Measurements from ENCODE around the gene MIGA1. TPM values are rescaled to one million over a fixed set of nuclear protein-coding genes. Genes with fewer than 3 reads are reported as not detected.
"Not testable (repeated sequence)": the region's sequence is repeated elsewhere in the genome, so short reads cannot be mapped to it uniquely, and the experiment has no call there.

The MIGA1 gene
- total RNA-seq, 1 donor from 2014 or later: 8.4 TPM

DNA sequence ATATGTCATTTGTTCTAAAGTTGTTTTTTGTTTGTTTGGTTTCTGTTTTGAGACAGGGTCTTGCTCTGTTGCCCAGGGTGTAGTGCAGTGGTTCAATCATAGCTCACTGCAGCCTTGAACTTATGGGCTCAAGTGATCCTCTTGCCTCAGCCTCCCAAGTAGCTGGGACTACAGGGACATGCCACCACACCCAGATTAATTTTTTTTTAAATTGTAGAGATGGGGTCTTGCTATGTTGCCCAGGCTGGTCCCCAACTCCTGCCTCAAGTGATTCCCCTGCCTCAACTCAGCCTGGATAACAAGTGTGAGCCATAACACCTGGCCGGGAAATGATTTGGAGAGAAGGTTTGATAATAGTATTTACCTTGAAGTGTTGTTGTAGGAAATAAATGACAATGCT is 127.2 kb downstream of the MIGA1 start:
- intact Hi-C loops (cut with micrococcal nuclease): no loop called here
- no peak overlapping the region for H3K4me3 Mint-ChIP-seq (ENCODE audit: low read depth)
- H3K36me3 Mint-ChIP-seq (ENCODE audit: low read depth): no peaks in the 10 kb centered on the region
- H3K27me3 Mint-ChIP-seq (ENCODE audit: low read depth): peaks cover 3% of the 10 kb centered on the region
- H3K9me3 Mint-ChIP-seq: no peaks in the 10 kb centered on the region
- no peak for DNase-seq (ENCODE audit: low spot score)
- no peaks in the 10 kb centered on the region for H3K4me1 Mint-ChIP-seq (ENCODE audit: low read depth)
- H3K27ac Mint-ChIP-seq: no peak overlapping the region

GRCh38 chr1:77910116-77910515 is 130.7 kb downstream of the MIGA1 start:
- no peaks in the 10 kb centered on the region for H3K36me3 Mint-ChIP-seq (ENCODE audit: low read depth)
- H3K4me3 Mint-ChIP-seq (ENCODE audit: low read depth): no peak overlapping the region
- no peaks in the 10 kb centered on the region for H3K9me3 Mint-ChIP-seq
- peaks cover 6% of the 10 kb centered on the region for H3K27me3 Mint-ChIP-seq (ENCODE audit: low read depth)
- no peak overlapping the region for H3K27ac Mint-ChIP-seq
- intact Hi-C loops (cut with micrococcal nuclease): no loop called here
- no peaks in the 10 kb centered on the region for H3K4me1 Mint-ChIP-seq (ENCODE audit: low read depth)
- no peak for DNase-seq (ENCODE audit: low spot score)

- H3K27ac Mint-ChIP-seq; H3K4me1 Mint-ChIP-seq (ENCODE audit: low read depth); DNase-seq (ENCODE audit: low spot score); H3K36me3 Mint-ChIP-seq (ENCODE audit: low read depth); H3K9me3 Mint-ChIP-seq; intact Hi-C loops (cut with micrococcal nuclease); H3K4me3 Mint-ChIP-seq (ENCODE audit: low read depth): not testable (repeated sequence)
- H3K27me3 Mint-ChIP-seq (ENCODE audit: low read depth): peaks cover 13% of the 10 kb centered on the region
Observed at GRCh38 chr1:77918918-77919317, 139.5 kb downstream of the MIGA1 start.

GRCh38 chr1:77925518-77925917 is 146.1 kb downstream of the MIGA1 start:
- Mint-ChIP-seq H3K4me1 (ENCODE audit: low read depth) (peaks cover 14% of the 10 kb centered on the region), H3K4me3 (ENCODE audit: low read depth) (no peak overlapping the region), H3K27me3 (ENCODE audit: low read depth) (peaks cover under 1% of the 10 kb centered on the region), H3K9me3 (no peaks in the 10 kb centered on the region), H3K27ac (no peak overlapping the region), H3K36me3 (ENCODE audit: low read depth) (peaks cover 6% of the 10 kb centered on the region)
- intact Hi-C loops (cut with micrococcal nuclease): no loop called here
- DNase-seq (ENCODE audit: low spot score): no peak

DNA sequence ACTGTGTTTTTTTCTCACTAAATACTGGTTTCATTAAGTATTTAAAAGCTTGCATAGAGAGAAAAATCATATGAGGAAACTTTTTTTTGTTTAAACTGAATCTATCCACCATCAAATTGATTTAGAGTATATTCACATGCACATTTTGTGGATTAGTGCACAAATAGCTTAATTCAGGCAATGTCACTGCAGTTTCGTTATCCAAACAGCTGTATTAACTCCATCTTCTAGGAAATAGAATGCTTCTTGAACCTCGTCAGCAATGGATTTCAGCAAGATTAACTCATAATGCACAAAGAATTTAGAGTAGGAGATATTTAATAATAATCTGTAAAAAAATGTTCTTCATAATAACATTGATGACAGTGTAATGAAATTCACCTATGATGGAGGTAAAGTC is 146.5 kb downstream of the MIGA1 start:
- no peak overlapping the region for H3K27ac Mint-ChIP-seq
- peaks cover 14% of the 10 kb centered on the region for H3K4me1 Mint-ChIP-seq (ENCODE audit: low read depth)
- no peak for DNase-seq (ENCODE audit: low spot score)
- H3K27me3 Mint-ChIP-seq (ENCODE audit: low read depth): peaks cover 2% of the 10 kb centered on the region
- intact Hi-C loops (cut with micrococcal nuclease): no loop called here
- peaks cover 9% of the 10 kb centered on the region for H3K36me3 Mint-ChIP-seq (ENCODE audit: low read depth)
- H3K4me3 Mint-ChIP-seq (ENCODE audit: low read depth): no peak overlapping the region
- no peaks in the 10 kb centered on the region for H3K9me3 Mint-ChIP-seq

DNA sequence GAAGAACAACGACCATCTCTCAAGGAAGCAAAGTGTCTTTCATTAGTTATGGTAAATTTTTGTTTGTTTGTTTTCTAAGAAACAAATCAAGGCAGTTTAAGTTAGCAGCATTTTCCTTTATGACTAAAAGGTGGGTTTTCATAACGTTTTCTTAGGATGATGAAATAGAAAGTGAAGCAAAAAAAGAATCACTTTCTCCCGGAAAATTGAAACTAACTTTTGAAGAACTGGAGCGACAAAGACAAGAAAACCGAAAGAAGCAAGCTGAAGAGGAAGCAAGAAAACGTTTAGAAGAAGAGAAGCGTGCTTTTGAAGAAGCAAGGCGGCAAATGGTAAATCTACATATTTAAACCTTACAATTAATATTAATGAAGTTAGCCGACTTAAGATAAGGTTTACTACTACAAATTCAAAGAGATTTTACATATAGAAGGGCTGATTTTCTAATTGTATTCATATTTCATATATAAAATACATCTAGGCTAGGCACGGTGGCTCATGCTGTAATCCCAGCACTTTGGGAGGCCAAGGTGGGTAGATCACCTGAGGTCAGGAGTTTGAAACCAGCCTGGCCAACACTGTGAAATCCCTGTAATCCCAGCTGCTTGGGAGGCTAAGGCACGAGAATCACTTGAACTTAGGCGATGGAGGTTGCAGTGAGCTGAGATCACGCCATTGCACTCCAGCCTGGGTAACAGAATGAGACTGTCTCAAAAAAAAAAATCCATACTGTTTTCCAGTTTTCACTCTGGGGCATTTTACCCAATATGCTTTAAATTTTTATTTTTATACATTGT is 147.3 kb downstream of the MIGA1 start:
- Mint-ChIP-seq H3K4me3 (ENCODE audit: low read depth) (peak overlapping the region; percentile 78), H3K27ac (peak overlapping the region; percentile 51), H3K27me3 (ENCODE audit: low read depth) (peaks cover 2% of the 10 kb centered on the region), H3K36me3 (ENCODE audit: low read depth) (peaks cover 9% of the 10 kb centered on the region), H3K9me3 (no peaks in the 10 kb centered on the region), H3K4me1 (ENCODE audit: low read depth) (peaks cover 14% of the 10 kb centered on the region)
- intact Hi-C loops (cut with micrococcal nuclease): no loop called here
- DNase-seq (ENCODE audit: low spot score): no peak

- no peak for DNase-seq (ENCODE audit: low spot score)
- Mint-ChIP-seq H3K9me3 (no peaks in the 10 kb centered on the region), H3K27me3 (ENCODE audit: low read depth) (peaks cover 2% of the 10 kb centered on the region), H3K4me3 (ENCODE audit: low read depth) (peak overlapping the region; percentile 54), H3K4me1 (ENCODE audit: low read depth) (peaks cover 14% of the 10 kb centered on the region), H3K36me3 (ENCODE audit: low read depth) (peaks cover 9% of the 10 kb centered on the region), H3K27ac (no peak overlapping the region)
- intact Hi-C loops (cut with micrococcal nuclease): no loop called here
Observed at GRCh38 chr1:77927414-77927813, 148.0 kb downstream of the MIGA1 start.

Other genes with a start within 250 kb of the MIGA1 start
- 39.5 and 39.7 TPM in 2 replicates for gene ZZZ3, start 97.0 kb upstream of the MIGA1 start, total RNA-seq
- gene USP33, start 19.8 kb upstream of the MIGA1 start, total RNA-seq: 38.4 and 39.8 TPM in 2 replicates
- 0.59 and 0.60 TPM in 2 replicates for gene NEXN, start 109.0 kb downstream of the MIGA1 start, total RNA-seq
- 262 and 269 TPM in 2 replicates for gene FUBP1, start 199.4 kb downstream of the MIGA1 start, total RNA-seq
- 12.5 and 14.6 TPM in 2 replicates for gene DNAJB4, start 225.3 kb downstream of the MIGA1 start, total RNA-seq